DMS53 treated with DMSO at 0.1 percent for 48 hours (cell line): ENCODE data around the gene SDK1.

Source experiments
- DNase-seq: peaks from one replicate; lab custom pipeline; 2025; ENCODE audit not compliant: unreplicated experiment; lab: John Stamatoyannopoulos, UW

The SDK1 gene

GRCh38 chr7:3778345-3778744 lies 477.3 kb downstream of the SDK1 start:
- no peak for DNase-seq

- DNase-seq: no peak
Measured at GRCh38 chr7:3780016-3780415, 479.0 kb downstream of the SDK1 start.

- no peak for DNase-seq
Measured at GRCh38 chr7:3780525-3780924, 479.5 kb downstream of the SDK1 start.

GRCh38 chr7:3781607-3782006 lies 480.6 kb downstream of the SDK1 start:
- DNase-seq: no peak

- DNase-seq: no peak
Measured at GRCh38 chr7:3787717-3788264, 486.7 kb downstream of the SDK1 start.

- DNase-seq: no peak
Measured at GRCh38 chr7:3790803-3791202, 489.8 kb downstream of the SDK1 start.

- no peak for DNase-seq
Measured at GRCh38 chr7:3791327-3791726, 490.3 kb downstream of the SDK1 start.

GRCh38 chr7:3795141-3795540 lies 494.1 kb downstream of the SDK1 start:
- DNase-seq: no peak

GRCh38 chr7:3795781-3796180 lies 494.7 kb downstream of the SDK1 start:
- no peak for DNase-seq

GRCh38 chr7:3805151-3805550 lies 504.1 kb downstream of the SDK1 start:
- DNase-seq: no peak

- DNase-seq: no peak
Measured at GRCh38 chr7:3806516-3806915, 505.5 kb downstream of the SDK1 start.

GRCh38 chr7:3807824-3808223 lies 506.8 kb downstream of the SDK1 start:
- no peak for DNase-seq

- DNase-seq: no peak
Measured at GRCh38 chr7:3821488-3821887, 520.4 kb downstream of the SDK1 start.

GRCh38 chr7:3825491-3825890 lies 524.4 kb downstream of the SDK1 start:
- no peak for DNase-seq

- no peak for DNase-seq
Measured at GRCh38 chr7:3832199-3832598, 531.1 kb downstream of the SDK1 start.

GRCh38 chr7:3835109-3835508 lies 534.1 kb downstream of the SDK1 start:
- no peak for DNase-seq

- DNase-seq: no peak
Measured at GRCh38 chr7:3836855-3837254, 535.8 kb downstream of the SDK1 start.

GRCh38 chr7:3844540-3845151 lies 543.6 kb downstream of the SDK1 start:
- DNase-seq: no peak

- no peak for DNase-seq
Measured at GRCh38 chr7:3846738-3847137, 545.7 kb downstream of the SDK1 start.

GRCh38 chr7:3847336-3847735 lies 546.3 kb downstream of the SDK1 start:
- no peak for DNase-seq

GRCh38 chr7:3859431-3859830 lies 558.4 kb downstream of the SDK1 start:
- no peak for DNase-seq

GRCh38 chr7:3860932-3861331 lies 559.9 kb downstream of the SDK1 start:
- no peak for DNase-seq

GRCh38 chr7:3861386-3861785 lies 560.3 kb downstream of the SDK1 start:
- no peak for DNase-seq
